HCT116 (cell line): ENCODE data around the gene GALC. TPM values are rescaled to one million over a fixed set of nuclear protein-coding genes. Genes with fewer than 3 reads are reported as not detected.

ENCODE experiments used
- ATAC-seq: fragments of 200-7000 bp; cut with Tn5 transposase; 2 replicates; pipeline ENCODE4 v1.9.1; 2020; ENCODE audit warnings: mild to moderate bottlenecking, moderate library complexity
- BruUV-seq: library from RNA; stranded (reverse); fragments of 400-500 nt; replicated peaks from 2 replicates; lab custom pipeline; 2021; lab: Mats Ljungman, UMichigan
- CTCF ChIA-PET: fragments of 300-600 bp; sonication (Branson Sonifier 250); formaldehyde crosslinking; loops from one replicate; lab custom pipeline; 2021; ENCODE audit warnings: antibody characterized with exemption; lab: Charles Lee
- POLR2A ChIA-PET: fragments of 300-600, 350-600 bp; sonication (Branson Sonifier 250); formaldehyde crosslinking; loops from one replicate; lab custom pipeline; 2021; ENCODE audit warnings: antibody characterized with exemption; lab: Charles Lee
- RAD21 ChIA-PET, 2 experiments: fragments of 300-600 bp; sonication (Branson Sonifier 250); formaldehyde crosslinking; loops; one replicate each; lab custom pipeline; 2023; ENCODE audit warnings: low total read pairs in 2 of 2; ENCODE audit not compliant: uncharacterized antibody in 2 of 2, unreplicated experiment in 2 of 2, low non-redundant PET in 1 of 2; lab: Charles Lee
- DNase-seq: peaks from one replicate; pipeline ENCODE4 v3.0.0-alpha.2; 2010; ENCODE audit warnings: low read depth, low spot score
- H2AFZ ChIP-seq: fragments of 200-600 bp; shearing (Covaris generic), sonication (generic); 2 replicates; pipeline ENCODE4 v1.6.1; 2017; ENCODE audit warnings: low read depth, mixed run types, mixed read lengths, antibody characterized with exemption, low read length; ENCODE audit not compliant: poor library complexity, severe bottlenecking
- H3K27ac ChIP-seq: 2 replicates; pipeline ENCODE4 v1.5.1; 2012; ENCODE audit warnings: low read depth, low read length
- H3K27me3 ChIP-seq: fragments of 200-600 bp; sonication (generic); 2 replicates; pipeline ENCODE4 v1.6.1; 2016; ENCODE audit warnings: mixed run types, low read length, mixed read lengths; ENCODE audit not compliant: insufficient read depth
- H3K36me3 ChIP-seq, 2 experiments: fragments of 200-500 bp in 1 of 2; fragments of 200-600 bp in 1 of 2; sonication (Bioruptor generic) in 1 of 2; sonication (generic) in 1 of 2; 2 replicates each; pipeline versions ENCODE4 v1.5.1 to v1.6.1; 2014 to 2016; ENCODE audit warnings: low read length in 2 of 2, inconsistent platforms in 1 of 2, mixed read lengths in 1 of 2, mixed run types in 1 of 2; ENCODE audit not compliant: insufficient read depth in 2 of 2, control insufficient read depth in 1 of 2
- H3K4me1 ChIP-seq, 2 experiments: fragments of 200-600 bp in 1 of 2; sonication (generic) in 1 of 2; 2 replicates each; pipeline versions ENCODE4 v1.5.1 to v1.6.1; 2012 to 2017; ENCODE audit warnings: low read length in 2 of 2, inconsistent platforms in 1 of 2, mild to moderate bottlenecking in 1 of 2, mixed read lengths in 1 of 2, mixed run types in 1 of 2, moderate library complexity in 1 of 2; ENCODE audit not compliant: insufficient read depth in 2 of 2, control insufficient read depth in 1 of 2
- H3K4me2 ChIP-seq: fragments of 200-600 bp; sonication (generic); 2 replicates; pipeline ENCODE4 v1.6.1; 2017; ENCODE audit warnings: mixed run types, low read length, mixed read lengths
- H3K4me3 ChIP-seq, 2 experiments: fragments of 200-600 bp in 1 of 2; sonication (generic) in 1 of 2; replicated peaks in 1 of 2; 2 replicates each; pipeline ENCODE4 v1.5.1; 2011 to 2016; ENCODE audit warnings: low read length in 2 of 2, control low read depth in 1 of 2, low read depth in 1 of 2, mild to moderate bottlenecking in 1 of 2, mixed read lengths in 1 of 2, mixed run types in 1 of 2
- H3K79me2 ChIP-seq: fragments of 200-600 bp; sonication (generic); 2 replicates; pipeline ENCODE4 v1.6.1; 2017; ENCODE audit warnings: mild to moderate bottlenecking, mixed run types, low read length, moderate library complexity, mixed read lengths; ENCODE audit not compliant: insufficient read depth
- H3K9ac ChIP-seq: fragments of 200-600 bp; sonication (generic); 2 replicates; pipeline ENCODE4 v1.6.1; 2016; ENCODE audit warnings: low read length, mixed read lengths
- H3K9me2 ChIP-seq: fragments of 200-600 bp; sonication (generic), shearing (Covaris generic); 2 replicates; pipeline ENCODE4 v1.6.1; 2017; ENCODE audit warnings: mixed run types, mild to moderate bottlenecking, moderate library complexity; ENCODE audit not compliant: insufficient read depth
- H3K9me3 ChIP-seq, 2 experiments: fragments of 200-500 bp in 1 of 2; fragments of 200-600 bp in 1 of 2; sonication (Bioruptor generic) in 1 of 2; sonication (generic) in 1 of 2; 2 replicates each; pipeline ENCODE4 v1.6.1; 2014 to 2017; ENCODE audit warnings: low read length in 2 of 2, mixed read lengths in 2 of 2, inconsistent platforms in 1 of 2, low read depth in 1 of 2, mild to moderate bottlenecking in 1 of 2, mixed run types in 1 of 2, moderate library complexity in 1 of 2; ENCODE audit not compliant: control insufficient read depth in 1 of 2, insufficient read depth in 1 of 2
- H4K20me1 ChIP-seq: fragments of 200-600 bp; sonication (generic), shearing (Covaris generic); 2 replicates; pipeline ENCODE4 v1.6.1; 2017; ENCODE audit warnings: mixed run types, mild to moderate bottlenecking, moderate library complexity; ENCODE audit not compliant: insufficient read depth
- CBX3 ChIP-seq: IDR thresholded peaks from 2 replicates; pipeline ENCODE4 v1.6.1; 2012; ENCODE audit warnings: low read depth
- CTCF ChIP-seq, 3 experiments: fragments of 200-600 bp in 1 of 3; sonication (generic) in 1 of 3; IDR thresholded peaks in 2 of 3; conservative IDR thresholded peaks in 1 of 3; 2 replicates each; pipeline ENCODE4 v1.5.1; 2012 to 2017; ENCODE audit warnings: low read depth in 2 of 3, low read length in 2 of 3, antibody characterized with exemption in 1 of 3, borderline replicate concordance in 1 of 3, control low read depth in 1 of 3, mild to moderate bottlenecking in 1 of 3, mixed read lengths in 1 of 3, mixed run types in 1 of 3, moderate library complexity in 1 of 3; ENCODE audit not compliant: insufficient read depth in 1 of 3
- ELF1 ChIP-seq: IDR thresholded peaks from 2 replicates; pipeline ENCODE4 v1.6.1; 2012; ENCODE audit warnings: low read depth, borderline replicate concordance
- POLR2AphosphoS5 ChIP-seq: IDR thresholded peaks from 2 replicates; pipeline ENCODE4 v1.6.1; 2011; ENCODE audit warnings: mild to moderate bottlenecking, low read depth, low read length, moderate library complexity
- TCF7L2 ChIP-seq: IDR thresholded peaks from 2 replicates; pipeline ENCODE4 v1.7.0; 2011; ENCODE audit warnings: borderline replicate concordance, inconsistent platforms; ENCODE audit not compliant: insufficient read depth, insufficient read length; ENCODE audit errors: extremely low read depth
- intact Hi-C: fragments of 100-400 bp; cut with micrococcal nuclease; formaldehyde crosslinking; loops from 2 replicates; pipeline ENCODE4 v1.10.0; 2022
- total RNA-seq: library from RNA; stranded (reverse); gene quantifications from one replicate; pipeline ENCODE4 v1.2.1, GENCODE V29; 2021; ENCODE audit not compliant: unreplicated experiment

GALC gene
- total RNA-seq, 1 experiment from 2014 or later = 0.59 TPM

- Histone ChIP-seq H3K9ac (no peak overlapping the region), H3K27ac (no peak overlapping the region), H3K9me3 (peaks cover 0 to 4% of the 10 kb centered on the region in 2 experiments; a peak in 1 of 4 replicates), H2AFZ (no peak overlapping the region), H4K20me1 (no peaks in the 10 kb centered on the region), H3K4me2 (no peak overlapping the region), H3K79me2 (no peaks in the 10 kb centered on the region), H3K9me2 (no peaks in the 10 kb centered on the region), H3K36me3 (no peaks in the 10 kb centered on the region), H3K27me3 (no peaks in the 10 kb centered on the region), H3K4me3 (no peak overlapping the region), H3K4me1 (no peaks in the 10 kb centered on the region)
- RAD21 ChIA-PET = no interaction called here
- POLR2A ChIA-PET = no interaction called here
- intact Hi-C loops = no loop called here
- ATAC-seq (no peak), DNase-seq (no peak)
- CTCF ChIA-PET = no interaction called here
- no peak for TF ChIP-seq CTCF (IDR thresholded peaks at IDR 0.05 in 2 of 3, conservative IDR thresholded peaks at IDR 0.05 in 1 of 3; ENCODE audit: borderline replicate concordance in 1 of 3, insufficient read depth in 1 of 3, low read depth in 2 of 3, low read length in 2 of 3)
- no TSS peak for BruUV-seq
These were observed 84.4 kb downstream of the GALC start for GRCh38 chr14:87908550-87908949.

GRCh38 chr14:87901652-87902051 is 91.3 kb downstream of the GALC start:
- ATAC-seq (no peak), DNase-seq (no peak)
- Histone ChIP-seq H4K20me1 (no peaks in the 10 kb centered on the region), H3K27me3 (no peaks in the 10 kb centered on the region), H3K4me3 (no peak overlapping the region), H3K27ac (no peak overlapping the region), H3K36me3 (no peaks in the 10 kb centered on the region), H3K4me2 (no peak overlapping the region), H3K9ac (no peak overlapping the region), H3K79me2 (no peaks in the 10 kb centered on the region), H3K9me2 (no peaks in the 10 kb centered on the region), H3K9me3 (no peaks in the 10 kb centered on the region), H3K4me1 (no peaks in the 10 kb centered on the region), H2AFZ (no peak overlapping the region)
- RAD21 ChIA-PET = no interaction called here
- BruUV-seq = no TSS peak
- CTCF ChIA-PET = no interaction called here
- intact Hi-C loops = no loop called here
- TF ChIP-seq ELF1 (no peak), TCF7L2 (no peak), POLR2AphosphoS5 (no peak), CBX3 (no peak)
- POLR2A ChIA-PET = no interaction called here
